Fibroblast of skin of left biceps (primary cell): ENCODE results near the gene CNR2.
"Not testable (repeated sequence)": the region's sequence is repeated elsewhere in the genome, so short reads cannot be mapped to it uniquely, and the experiment has no call there.

Source experiments
- DNase-seq, 2 experiments: peaks; one replicate each; pipeline ENCODE4 v3.0.0-alpha.2; 2013; ENCODE audit warnings: low read depth in 2 of 2

Gene CNR2

DNA sequence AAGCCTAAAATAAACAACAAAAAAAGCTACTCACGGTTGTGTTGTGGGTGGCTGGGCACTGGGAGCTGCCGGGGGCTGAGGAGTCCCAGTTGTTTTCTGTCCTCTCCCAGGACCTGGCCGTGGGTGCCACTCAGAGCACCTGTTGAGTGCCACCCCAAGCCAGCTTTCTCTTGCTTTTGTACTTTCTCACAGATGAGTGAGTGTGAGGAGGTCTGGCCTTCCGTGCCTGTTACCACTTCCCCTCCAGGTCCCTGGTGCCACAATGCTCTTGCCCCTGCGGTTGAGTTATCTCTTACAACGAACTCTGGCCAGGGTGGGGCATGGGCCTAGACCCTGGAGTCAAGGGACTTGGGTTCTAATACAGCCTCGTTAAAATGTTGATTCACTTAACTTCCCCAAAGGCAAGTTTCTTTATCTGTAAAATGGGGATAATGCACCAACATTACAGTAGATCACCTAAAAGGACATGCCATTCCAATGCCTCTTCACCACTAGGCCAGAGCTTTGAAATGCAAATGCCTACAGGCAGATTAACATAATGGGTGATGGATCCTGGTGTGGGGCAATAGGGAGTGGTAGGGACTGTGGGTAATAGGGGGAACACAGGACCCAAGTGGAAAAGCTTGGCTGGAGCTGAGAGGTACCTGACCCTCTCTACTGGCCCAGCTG, at the start of gene CNR2:
Gene CNR2, minus strand, starts transcription at position 151 of the 669 bp plus-strand sequence. CDS start 37,745 bp downstream, outside the sequence.
- no peak for DNase-seq

DNA sequence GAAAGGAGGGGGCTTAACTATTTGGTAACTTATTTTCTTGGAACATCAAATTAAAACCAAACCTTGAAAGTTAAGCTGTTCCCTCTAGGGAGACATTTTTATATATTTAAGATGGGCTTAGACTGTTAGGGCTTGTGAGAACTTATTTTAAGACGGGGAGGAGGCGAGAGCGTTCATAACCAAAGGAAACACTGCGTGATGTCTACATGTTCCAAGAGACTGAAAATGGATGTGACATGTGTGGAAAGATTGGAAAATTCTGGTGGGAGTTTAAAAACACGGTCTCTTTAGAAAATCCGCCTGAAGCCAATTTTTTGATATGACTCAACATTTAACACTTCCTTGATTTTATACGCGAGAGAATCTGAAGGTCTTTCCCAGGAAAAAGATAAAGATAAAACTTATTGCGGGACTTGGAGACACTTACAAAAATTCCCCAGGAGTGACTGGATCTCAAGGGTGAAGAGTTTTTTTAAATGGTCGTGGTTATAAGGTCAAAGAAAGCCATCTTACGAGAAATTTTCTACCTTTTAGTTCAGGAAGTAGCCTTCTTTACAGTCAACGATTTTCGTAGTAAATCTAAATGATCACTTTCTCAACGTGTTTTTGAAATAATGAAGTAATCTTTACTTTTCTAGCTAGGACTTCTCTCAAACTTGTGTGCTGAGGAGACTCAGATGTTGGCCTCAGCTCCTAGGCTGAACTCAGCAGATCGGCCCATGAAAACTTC, 47.3 kb upstream of the CNR2 start:
- no peak for DNase-seq

DNA sequence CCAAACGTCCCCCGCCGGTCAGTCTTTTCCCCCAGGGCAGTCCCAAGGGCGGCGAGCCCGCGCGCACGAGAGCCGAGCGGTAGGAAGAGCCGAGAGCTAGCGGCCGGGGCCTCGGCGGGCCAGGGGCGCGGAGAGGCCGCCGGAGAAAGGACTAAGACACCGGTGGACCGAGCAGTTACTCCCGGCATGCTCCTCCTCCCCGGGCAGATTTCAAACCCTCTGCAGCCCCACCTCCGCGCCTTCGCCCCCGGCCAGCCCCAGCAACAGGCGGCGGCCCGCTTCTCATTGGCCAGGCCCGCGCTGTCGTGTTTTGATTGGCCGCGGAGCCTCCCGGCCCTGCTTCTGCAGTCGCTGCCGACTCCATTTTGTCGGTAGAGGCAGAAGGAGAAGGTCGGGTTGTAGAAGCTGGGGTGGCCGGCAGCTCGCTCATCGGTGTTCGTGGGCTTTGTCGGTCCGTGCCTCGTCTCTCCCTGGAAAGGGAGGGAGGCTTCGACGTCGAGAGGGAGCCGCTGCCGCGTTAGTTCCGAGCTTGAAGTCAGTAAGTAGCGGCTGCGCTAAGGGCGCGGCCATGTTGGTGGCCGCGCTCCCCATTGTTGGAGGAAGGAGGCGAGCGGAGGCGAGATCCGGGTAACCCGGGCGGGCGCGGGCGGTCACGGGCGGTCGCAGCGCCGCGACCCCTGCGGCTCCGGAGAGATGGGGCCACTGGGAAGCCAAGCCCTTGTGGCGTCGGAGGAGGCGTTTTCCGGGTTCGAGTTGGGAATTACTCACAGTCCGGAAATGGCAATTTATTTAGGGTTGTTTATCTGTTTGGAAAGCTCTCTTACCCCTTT, 46.5 kb upstream of the CNR2 start, which contains the start of gene PNRC2:
Gene PNRC2, plus strand, starts transcription at position 368 of the 830 bp plus-strand sequence. CDS start 1,630 bp downstream, outside the sequence.
- DNase-seq, result peak; percentile 81 to 84

DNA sequence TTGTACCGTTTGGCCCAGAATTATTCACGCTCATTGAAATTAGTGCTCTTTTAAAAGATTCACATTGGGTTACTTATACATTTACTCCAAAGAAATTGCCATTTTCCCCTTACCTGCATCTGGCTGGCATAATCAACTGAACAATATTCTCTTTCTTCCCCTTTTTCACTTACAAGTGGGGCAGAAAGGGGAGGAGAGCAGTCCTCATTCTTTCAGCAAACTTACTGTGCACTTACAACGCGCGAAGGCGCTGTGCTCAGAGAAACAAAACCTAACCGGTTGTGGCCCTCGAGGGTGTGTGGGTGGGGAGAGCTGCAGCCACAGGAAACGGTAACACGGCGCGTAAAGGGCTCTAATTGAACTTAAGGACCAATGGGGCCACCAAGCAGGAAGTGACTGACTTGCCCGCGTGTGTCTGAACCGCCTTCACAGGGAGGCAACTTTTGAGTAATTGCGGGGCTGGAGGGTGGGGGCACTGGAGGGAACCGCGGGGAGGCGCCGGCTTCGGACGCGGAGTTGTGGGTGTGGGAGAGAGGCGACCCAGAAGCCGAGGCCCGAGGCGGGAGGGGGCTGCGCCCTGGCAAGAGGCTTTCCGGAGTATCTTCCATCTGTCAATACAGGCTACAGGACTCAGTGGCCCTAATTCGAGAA, 45.8 kb upstream of the CNR2 start:
- peak in 1 of 2 experiments; percentile 44 for DNase-seq

DNA sequence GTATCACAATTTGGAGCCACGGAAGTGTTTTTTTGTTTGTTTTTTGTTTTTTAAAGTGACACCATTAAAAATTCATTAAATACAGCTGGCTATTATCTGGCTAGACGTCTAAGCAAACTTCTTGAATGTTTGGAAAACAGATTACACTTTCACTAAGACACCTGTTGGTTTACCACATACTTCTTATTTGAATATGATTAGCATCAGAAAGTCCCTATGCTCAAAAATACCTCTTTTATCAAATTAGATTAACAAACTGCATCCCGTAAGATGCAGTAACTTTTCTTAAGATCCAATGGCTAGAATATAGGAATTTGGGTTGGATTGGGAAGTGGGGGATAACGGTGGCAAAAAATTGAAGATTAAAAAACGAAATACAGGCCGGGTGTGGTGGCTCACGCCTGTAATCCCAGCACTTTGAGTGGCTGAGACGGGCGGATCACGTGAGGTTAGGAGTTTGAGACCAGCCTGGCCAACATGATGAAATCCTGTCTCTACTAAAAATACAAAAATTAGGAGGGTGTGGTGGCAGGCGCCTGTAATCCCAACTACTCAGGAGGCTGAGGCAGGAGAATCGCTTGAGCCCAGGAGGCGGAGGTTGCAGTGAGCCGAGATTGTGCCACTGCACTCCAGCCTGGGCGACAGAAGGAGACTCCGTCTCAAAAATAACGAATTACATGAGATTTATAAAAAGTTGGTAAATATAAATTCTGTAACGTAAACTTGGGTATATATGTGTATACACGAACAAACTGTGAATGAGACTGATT, 45.1 kb upstream of the CNR2 start:
- not testable (repeated sequence) for DNase-seq

DNA sequence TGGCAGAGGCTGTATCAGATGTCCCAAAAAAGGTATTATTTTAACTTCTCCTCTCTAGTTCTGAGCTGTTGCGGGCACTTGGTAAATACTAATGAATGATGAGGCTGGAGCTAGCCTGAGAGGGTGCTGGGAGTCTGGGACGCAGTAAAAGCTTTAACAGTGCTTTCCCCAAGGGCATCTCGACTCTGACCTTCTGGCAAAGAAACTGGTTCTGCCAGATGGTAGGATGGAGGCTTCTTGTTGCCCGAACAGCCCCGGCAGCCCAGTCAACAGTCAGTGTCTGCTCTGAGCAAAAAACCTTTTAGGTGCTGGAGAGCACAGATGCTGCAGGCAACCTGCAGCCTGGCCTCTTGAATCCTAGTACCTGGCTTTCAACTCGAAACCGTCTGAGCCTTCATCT, 43.9 kb upstream of the CNR2 start:
- no peak for DNase-seq

DNA sequence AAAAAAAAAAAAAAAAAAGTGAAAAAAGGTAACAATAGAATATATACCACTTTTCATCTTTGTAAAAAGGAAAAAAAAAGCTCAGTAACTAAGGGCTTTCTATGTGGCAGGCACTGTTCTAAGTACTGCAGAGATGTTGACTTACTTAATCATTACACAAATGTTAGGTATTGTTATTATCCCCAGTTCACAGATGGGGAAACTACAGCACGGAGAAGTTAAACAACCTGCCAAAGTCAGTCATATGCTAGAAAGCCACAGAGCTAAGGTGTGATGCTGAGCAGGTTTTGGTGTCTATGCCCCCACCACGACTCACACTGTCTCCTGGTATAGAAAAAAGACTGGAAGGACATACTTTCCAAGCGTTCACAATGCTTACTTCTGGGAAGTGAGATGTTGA, 39.9 kb upstream of the CNR2 start:
- no peak for DNase-seq

DNA sequence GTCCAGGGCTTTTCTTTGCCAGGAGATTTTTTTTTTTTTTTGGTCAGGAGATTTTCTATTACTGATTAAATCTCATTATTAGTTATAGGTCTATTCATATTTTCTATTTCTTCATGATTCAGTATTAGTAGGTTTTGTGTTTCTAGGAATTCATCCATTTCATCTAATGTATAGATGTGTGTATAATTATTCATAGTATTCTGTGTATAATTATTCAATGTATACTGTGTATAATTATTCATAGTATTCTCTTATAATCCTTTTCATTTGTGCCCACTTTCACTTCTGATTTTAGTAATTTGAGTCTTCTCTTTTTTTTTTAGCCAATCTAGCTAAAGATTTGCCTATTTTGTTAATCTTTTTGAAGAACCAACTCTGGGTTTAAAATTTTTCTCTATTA, 34.2 kb upstream of the CNR2 start:
- no peak for DNase-seq

DNA sequence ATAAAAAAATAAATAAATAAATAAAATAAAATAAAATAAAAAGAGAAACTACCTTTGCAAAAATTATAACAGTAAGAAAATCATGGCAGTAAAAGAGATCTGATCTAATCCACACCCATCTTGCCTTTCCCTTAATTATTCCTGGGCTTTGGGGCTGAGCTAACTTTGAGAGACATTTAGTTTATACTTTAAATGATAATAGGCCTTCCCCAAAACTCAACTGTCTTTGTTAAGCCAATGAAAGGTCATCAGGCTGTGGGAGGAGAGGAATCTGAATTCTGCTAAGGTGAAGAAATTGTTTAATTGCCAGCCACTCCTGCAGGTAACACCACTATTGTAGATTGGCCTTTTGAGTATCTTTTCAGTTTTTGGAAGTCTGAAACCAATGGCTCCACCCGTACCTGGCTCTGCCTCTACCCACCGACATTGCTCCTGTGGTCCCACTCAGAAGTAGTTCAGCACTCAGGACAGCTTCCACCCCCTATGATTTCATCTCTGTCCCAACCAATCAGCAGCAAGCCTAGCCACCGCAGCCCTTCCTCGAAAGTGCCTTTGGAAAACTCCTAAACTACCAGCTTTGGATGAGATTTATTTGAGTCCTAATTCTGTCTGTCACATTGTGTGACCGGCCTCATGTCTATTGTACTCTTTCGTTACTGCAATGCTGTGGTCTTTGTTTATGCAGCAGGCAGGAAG, 23.5 kb upstream of the CNR2 start:
- DNase-seq, result no peak

DNA sequence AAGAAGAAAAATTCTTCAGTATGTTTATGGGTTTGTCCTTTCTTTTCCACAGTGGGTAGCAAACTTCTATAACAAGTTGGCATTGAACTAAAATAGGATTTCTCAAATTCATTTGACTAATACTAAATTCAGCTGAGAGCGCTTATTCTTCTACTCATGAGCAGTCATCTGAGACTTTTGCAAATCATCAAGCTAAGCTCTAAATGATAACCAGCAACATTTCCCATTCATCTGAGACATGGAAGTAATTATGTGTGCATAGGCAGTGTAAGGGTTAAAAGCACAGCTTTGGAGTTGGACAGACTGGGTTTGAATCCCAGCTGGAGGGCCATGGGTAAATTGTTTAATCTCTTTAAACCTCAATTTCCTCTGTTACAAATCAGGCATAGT, 18.3 kb upstream of the CNR2 start:
- DNase-seq, result no peak

DNA sequence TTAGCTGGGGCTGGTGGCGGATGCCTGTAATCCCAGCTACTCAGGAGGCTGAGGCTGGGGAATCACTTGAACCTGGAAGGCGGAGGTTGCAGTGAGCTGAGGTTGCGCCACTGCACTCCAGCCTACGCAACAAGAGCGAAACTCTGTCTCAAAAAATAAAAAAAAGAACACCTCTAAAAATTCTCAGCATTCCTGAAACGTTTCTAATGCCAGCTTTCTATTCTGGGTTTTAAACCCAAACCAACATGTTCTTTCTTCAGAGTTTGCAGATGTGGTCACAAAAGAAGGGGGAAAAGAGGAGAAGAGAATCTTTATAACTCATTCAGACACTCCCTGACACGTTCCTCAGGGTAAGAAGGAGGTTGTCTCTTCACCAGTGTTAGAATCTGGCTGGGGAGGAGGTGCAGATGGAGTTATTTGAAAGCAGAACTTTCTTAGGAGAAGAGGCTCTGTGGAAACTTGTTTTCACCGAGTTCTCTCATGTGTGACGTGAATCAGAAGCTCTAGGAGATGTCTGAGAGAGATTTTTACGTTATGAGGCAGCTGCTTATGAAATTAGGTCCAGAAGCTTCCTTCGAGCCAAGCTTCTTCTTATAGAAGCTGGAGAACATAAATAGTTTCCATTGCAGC, 17.8 kb upstream of the CNR2 start:
- DNase-seq, result peak; percentile 41

DNA sequence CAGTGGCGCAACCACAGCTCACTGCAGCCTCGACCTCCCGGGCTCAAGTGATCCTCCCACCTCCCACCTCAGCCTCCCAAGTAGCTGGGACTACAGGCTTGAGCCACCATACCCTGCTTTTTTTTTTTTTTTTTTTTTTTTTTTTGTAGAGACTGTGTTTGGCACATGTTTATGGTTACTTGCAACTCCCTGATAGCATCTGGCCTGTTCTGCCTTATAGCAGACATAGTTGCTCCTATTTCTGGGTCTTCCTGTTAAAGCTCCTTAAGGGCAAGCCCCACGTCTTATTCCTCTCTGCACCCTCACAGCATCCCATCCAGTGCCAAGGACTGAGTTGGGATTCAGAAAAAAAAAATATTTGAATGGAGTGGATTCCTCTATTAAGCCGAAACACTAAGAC, 17.1 kb upstream of the CNR2 start:
- DNase-seq, result no peak

DNA sequence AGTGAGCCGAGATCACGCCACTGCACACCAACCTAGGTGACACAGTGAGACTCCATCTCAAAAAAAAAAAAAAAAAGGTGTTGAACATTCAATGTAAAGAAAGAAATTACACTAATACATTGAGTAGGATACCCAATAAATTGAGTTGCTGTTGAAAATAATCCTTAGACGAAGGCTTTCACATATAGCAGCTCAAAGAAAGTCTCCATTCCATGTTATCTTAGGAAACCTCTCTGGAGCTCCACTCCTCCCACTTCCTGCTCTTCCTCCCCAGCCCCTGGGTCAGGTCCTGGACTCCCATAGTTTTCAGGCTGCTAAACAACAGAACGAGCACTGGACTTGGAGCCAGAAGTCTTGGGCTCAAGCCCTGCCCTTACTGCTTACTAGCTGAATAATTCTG, 15.6 kb upstream of the CNR2 start:
- DNase-seq, result no peak

DNA sequence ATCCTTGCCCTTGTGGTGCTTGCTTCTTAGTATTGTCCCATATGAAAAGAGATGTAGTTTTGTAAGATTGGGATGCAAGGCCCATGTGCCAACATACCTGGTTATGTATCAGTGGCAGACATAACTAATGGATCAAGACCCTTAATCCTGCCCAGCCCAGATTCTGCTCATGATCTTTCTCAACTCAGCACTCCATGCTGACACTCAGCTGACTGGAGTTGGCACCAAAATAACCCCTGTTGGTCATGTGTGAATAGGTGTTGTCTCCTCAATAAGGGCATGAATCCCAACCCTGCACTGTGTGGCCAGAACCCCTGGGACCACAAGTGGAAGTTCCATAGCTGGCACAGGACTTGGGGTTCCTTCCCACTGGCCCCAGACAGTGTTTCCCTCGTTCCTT, 13.9 kb upstream of the CNR2 start:
- DNase-seq, result no peak

DNA sequence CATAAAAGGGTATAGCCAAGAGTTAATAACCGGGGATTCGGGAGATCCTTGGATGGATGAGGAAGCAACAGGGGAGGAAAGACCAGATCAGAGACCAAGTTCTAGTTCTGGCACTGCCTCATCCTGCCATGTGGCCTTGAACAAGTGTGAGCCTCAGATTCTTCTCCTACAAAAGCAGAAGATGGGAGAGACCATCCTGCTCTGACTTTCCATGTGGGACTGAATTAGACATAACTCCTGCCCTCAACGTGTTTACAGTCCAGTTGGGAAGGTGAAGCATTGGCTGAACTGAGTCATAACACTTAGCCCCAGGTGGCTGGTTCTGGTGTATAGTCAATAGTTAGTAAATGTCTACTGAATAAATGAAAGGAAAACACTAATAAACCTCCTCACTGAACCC, 12.1 kb upstream of the CNR2 start:
- no peak for DNase-seq

DNA sequence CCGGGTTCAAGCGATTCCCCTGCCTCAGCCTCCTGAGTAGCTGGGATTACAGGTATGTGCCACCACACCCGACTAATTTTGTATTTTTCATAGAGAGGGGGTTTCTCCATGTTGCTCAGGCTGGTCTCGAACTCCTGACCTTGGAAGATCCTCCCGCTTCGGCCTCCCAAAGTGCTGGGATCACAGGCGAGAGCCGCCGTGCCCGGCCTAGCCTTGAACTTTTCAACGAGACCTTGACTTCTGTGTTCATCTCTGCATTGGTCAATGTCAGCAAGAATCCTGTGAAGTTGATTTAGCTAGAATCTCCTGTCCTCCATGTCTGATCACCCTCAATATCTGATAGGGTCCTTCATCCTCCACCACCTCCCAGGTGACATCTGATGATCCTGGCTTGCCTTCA, 11.4 kb upstream of the CNR2 start:
- DNase-seq, result no peak

DNA sequence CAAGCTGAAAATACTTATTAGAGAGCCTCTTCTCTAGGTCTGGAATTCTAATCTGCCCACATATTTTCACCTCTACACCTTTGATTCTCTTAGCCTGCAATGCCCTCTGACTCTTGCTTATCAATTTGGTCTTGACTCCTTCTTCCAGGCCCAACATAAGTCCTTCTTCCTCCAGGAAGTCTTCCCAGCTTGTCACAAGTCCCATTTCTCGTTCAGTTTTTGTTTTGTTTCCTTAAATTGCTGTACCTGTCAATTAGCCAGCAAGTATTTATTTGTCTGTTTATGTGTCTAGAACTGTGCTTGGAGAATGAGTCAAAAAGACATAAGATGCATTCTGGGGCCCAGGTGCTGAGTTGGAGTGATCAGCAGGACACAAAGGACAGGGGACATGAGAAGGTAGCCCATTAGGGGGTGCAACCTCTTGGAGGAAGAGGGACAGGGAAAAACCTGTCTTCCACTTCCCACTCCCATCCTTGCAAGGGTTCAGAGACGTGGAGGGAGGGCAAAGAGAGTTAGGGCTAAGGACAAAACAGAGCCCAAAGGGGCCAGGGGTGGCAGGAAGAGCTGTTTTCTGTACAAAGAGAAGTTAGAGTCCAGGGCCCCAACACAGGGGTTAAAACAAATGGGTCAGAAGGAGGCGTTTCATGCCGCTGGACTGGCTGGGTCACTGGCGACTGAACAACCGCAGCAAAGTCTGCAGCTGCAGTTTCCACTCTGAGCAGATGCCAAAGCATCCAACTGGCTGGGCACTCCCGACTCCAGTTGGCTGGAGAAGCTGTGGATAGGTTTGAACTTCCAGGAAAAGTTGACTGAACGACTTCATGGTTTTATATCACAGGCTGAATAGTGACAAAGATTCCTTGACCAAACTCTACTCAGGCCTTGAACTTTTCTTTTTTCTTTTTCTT, 10.7 kb upstream of the CNR2 start:
- no peak for DNase-seq

DNA sequence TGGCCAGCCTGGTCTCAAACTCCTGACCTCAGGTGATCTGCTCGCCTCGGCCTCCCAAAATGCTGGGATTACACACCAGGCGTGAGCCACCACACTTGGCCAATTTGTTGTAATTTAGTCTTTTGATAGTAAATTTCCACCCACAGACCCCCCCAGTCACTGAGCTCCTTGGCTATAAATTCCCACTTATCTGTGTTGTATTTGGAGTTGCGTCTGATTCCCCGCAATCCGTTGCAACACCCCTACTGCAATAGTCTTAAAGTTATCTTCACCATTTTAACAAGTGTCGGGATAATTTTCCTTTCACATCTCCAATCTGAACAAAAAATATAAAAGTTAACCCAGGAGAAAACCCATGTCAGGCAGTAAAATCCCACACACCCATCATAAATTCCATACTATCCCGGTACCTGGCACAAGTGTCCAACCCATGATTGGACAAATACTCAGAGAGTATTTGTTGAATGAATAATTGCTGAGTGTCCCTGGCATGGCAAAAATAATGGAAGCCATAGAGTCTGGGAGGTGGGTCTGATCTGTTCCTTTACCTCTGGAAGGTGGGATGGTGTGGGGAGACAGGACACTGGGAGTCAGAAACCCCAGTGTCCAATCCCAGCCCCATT, 9.3 kb upstream of the CNR2 start:
- no peak for DNase-seq
